Calu3 (cell line): ENCODE data around the gene TCF15. TPM values are rescaled to one million over a fixed set of nuclear protein-coding genes. Genes with fewer than 3 reads are reported as not detected.
"Not testable (repeated sequence)": the region's sequence is repeated elsewhere in the genome, so short reads cannot be mapped to it uniquely, and the experiment has no call there.

Experiments
- BruUV-seq: library from RNA; stranded (reverse); fragments of 400-500 nt; replicated peaks from 2 replicates; lab custom pipeline; 2021; lab: Mats Ljungman, UMichigan
- CTCF ChIA-PET: fragments of 300-600 bp; sonication (Branson Sonifier 250); formaldehyde crosslinking; loops from one replicate; lab custom pipeline; 2022; ENCODE audit warnings: antibody characterized with exemption; lab: Charles Lee
- DNase-seq: peaks from one replicate; pipeline ENCODE4 v3.0.0; 2022
- H3K27ac Mint-ChIP-seq: one replicate; pipeline ENCODE4 v1.8.0; 2022; ENCODE audit warnings: mixed read lengths; ENCODE audit not compliant: unreplicated experiment
- H3K27me3 Mint-ChIP-seq: one replicate; pipeline ENCODE4 v1.8.0; 2022; ENCODE audit warnings: mixed read lengths; ENCODE audit not compliant: unreplicated experiment
- H3K36me3 Mint-ChIP-seq: one replicate; pipeline ENCODE4 v1.8.0; 2022; ENCODE audit warnings: mild to moderate bottlenecking, moderate library complexity, mixed read lengths; ENCODE audit not compliant: insufficient read depth, unreplicated experiment
- H3K4me1 Mint-ChIP-seq: one replicate; pipeline ENCODE4 v1.8.0; 2022; ENCODE audit warnings: mild to moderate bottlenecking, low read depth, mixed read lengths; ENCODE audit not compliant: unreplicated experiment
- H3K4me3 Mint-ChIP-seq: one replicate; pipeline ENCODE4 v1.8.0; 2022; ENCODE audit warnings: mild to moderate bottlenecking, low read depth, moderate library complexity, mixed read lengths; ENCODE audit not compliant: unreplicated experiment
- H3K9me3 Mint-ChIP-seq: one replicate; pipeline ENCODE4 v1.8.0; 2022; ENCODE audit warnings: low read depth, mixed read lengths; ENCODE audit not compliant: unreplicated experiment
- intact Hi-C: fragments of 100-400 bp; cut with micrococcal nuclease; formaldehyde crosslinking; loops from one replicate; pipeline ENCODE4 v1.10.0; 2022; ENCODE audit not compliant: unreplicated experiment
- total RNA-seq: library from RNA; stranded (reverse); gene quantifications from 2 replicates; pipeline ENCODE4 v1.2.3, GENCODE V29; 2022
- TF ChIP-seq, protein P1 (sequence below): fragments of 200-600 bp; IDR thresholded peaks from one replicate; pipeline ENCODE4 v1.8.0; 2022; ENCODE audit warnings: antibody characterized with exemption; ENCODE audit not compliant: unreplicated experiment

The TCF15 gene
- total RNA-seq, 1 experiment from 2014 or later = not detected

DNA sequence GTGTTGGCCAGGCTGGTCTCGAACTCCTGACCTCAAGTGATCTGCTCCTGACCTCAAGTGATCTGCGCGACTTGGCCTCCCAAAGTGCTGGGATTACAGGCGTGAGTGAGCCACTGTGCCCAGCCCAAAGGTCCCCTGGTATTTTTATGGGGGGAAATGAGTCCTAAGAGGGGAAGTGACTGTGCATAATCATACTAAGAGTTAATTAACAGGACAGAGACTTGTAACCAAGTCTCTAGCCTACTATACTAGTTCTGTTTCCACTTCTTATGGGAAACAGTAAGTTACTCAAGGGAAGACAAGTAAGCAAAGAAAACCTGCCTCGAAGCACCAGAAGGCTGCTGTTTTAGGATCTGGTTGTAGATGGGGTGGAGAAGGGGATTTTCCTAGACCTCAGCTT, 27.9 kb downstream of the TCF15 start:
- TF ChIP-seq, protein P1, sequence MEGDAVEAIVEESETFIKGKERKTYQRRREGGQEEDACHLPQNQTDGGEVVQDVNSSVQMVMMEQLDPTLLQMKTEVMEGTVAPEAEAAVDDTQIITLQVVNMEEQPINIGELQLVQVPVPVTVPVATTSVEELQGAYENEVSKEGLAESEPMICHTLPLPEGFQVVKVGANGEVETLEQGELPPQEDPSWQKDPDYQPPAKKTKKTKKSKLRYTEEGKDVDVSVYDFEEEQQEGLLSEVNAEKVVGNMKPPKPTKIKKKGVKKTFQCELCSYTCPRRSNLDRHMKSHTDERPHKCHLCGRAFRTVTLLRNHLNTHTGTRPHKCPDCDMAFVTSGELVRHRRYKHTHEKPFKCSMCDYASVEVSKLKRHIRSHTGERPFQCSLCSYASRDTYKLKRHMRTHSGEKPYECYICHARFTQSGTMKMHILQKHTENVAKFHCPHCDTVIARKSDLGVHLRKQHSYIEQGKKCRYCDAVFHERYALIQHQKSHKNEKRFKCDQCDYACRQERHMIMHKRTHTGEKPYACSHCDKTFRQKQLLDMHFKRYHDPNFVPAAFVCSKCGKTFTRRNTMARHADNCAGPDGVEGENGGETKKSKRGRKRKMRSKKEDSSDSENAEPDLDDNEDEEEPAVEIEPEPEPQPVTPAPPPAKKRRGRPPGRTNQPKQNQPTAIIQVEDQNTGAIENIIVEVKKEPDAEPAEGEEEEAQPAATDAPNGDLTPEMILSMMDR = no peak
- no peak for DNase-seq
- Mint-ChIP-seq H3K9me3 (no peaks in the 10 kb centered on the region), H3K27ac (peak overlapping the region; percentile 55), H3K4me3 (no peak overlapping the region), H3K4me1 (no peaks in the 10 kb centered on the region), H3K36me3 (no peaks in the 10 kb centered on the region), H3K27me3 (no peaks in the 10 kb centered on the region)
- BruUV-seq = no TSS peak
- intact Hi-C loops = no loop called here
- CTCF ChIA-PET = no interaction called here

DNA sequence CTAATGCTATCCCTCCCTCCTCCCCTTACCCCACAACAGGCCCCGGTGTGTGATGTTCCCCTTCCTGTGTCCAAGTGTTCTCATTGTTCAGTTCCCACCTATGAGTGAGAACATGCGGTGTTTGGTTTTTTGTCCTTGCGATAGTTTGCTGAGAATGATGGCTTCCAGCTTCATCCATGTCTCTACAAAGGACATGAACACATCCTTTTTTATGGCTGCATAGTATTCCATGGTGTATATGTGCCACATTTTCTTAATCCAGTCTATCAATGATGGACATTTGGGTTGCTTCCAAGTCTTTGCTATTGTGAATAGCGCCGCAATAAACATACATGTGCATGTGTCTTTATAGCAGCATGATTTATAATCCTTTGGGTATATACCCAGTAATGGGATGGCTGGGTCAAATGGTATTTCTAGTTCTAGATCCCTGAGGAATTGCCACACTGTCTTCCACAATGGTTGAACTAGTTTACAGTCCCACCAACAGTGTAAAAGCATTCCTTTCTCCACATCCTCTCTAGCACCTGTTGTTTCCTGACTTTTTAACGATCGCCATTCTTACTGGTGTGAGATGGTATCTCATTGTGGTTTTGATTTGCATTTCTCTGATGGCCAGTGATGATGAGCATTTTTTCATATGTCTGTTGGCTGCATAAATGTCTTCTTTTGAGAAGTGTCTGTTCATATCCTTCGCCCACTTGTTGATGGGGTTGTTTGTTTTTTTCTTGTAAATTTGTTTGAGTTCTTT, 31.0 kb downstream of the TCF15 start:
- H3K27me3 Mint-ChIP-seq, H3K4me3 Mint-ChIP-seq, intact Hi-C loops, H3K4me1 Mint-ChIP-seq, H3K36me3 Mint-ChIP-seq, H3K9me3 Mint-ChIP-seq, DNase-seq, H3K27ac Mint-ChIP-seq, CTCF ChIA-PET, BruUV-seq: not testable (repeated sequence)

DNA sequence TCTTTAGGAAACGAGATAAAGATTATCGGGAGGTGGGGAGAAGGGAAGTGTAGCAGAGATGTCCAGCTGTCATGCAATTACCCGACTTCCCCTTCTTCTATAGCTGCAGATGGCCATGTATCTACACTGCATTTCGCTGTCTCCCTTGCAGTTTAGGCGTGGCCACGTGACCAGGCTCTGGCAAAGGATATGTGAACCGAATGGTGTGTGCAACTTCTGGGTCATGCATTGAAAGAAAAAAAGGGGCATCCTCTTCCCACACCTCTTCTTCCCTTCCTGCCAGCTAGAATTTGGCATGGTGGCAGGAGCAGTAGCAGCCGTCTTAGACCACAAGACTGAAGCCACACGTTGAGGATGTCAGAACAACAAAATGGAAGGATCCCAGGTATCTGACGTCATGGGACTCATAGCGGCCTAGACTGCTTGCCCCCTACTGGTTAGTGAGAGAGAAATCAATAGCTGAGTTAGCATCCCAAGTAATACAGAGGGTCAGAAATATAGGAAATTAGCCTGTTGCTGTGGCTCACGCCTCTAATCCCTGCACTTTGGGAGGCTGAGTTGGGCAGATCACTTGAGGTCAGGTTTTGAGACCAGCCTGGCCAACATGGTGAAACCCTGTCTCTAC, 32.8 kb downstream of the TCF15 start:
- Mint-ChIP-seq H3K36me3 (no peaks in the 10 kb centered on the region), H3K4me1 (peaks cover 12% of the 10 kb centered on the region), H3K9me3 (no peaks in the 10 kb centered on the region), H3K27ac (no peak overlapping the region), H3K4me3 (no peak overlapping the region), H3K27me3 (peaks cover 23% of the 10 kb centered on the region)
- intact Hi-C loops = no loop called here
- BruUV-seq = no TSS peak
- CTCF ChIA-PET = interaction anchor here (0.6 to 1.0 kb wide), 2 partner anchors 9 to 68 kb away, joined by 3 read pairs; no protein-coding TSS in a partner anchor
- TF ChIP-seq, protein P1 = peak; percentile 30
- DNase-seq = no peak

DNA sequence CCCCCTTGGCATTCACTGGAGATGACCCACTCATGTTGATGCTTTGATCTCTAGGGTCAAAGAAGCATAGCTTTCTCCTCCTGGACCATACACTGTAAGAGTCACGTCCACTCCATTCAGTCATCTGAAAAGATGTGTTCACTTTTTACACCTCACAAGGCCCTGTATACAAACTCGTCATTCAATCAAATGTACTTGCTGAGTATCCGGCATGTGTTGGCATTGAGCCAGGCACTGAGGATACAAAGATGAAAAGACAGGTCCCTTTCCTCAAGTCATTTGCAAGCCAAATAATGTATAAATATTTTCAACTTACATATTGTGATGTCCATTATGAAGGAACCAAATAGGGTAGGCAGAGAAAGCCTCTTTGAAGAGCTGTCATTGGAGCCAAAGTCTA, 34.0 kb downstream of the TCF15 start:
- intact Hi-C loops = no loop called here
- H3K9me3 Mint-ChIP-seq = no peaks in the 10 kb centered on the region
- CTCF ChIA-PET = no interaction called here
- H3K27me3 Mint-ChIP-seq = peaks cover 33% of the 10 kb centered on the region
- no TSS peak for BruUV-seq
- DNase-seq = no peak
- H3K27ac Mint-ChIP-seq = no peak overlapping the region
- TF ChIP-seq, protein P1 = no peak
- no peaks in the 10 kb centered on the region for H3K36me3 Mint-ChIP-seq
- H3K4me1 Mint-ChIP-seq = peaks cover 20% of the 10 kb centered on the region
- no peak overlapping the region for H3K4me3 Mint-ChIP-seq

DNA sequence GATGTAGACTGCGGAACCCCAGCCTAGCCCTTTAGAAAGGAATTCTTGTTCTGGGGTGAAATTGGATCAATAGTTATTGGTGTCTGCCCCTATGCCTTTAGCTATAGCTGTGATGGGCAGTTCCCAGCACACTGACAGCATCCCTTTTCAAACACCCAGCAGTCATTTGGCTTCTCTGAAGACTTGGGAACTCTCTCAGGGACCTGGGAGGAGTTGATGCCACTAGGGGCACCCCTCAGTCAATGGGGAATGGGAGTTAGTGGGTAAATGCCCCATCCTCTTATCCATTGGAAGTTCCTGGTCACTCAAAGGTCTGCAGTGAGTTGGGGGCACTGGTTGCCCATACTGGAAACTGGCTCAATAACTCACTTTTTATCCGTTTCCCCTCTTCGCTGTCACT, 34.9 kb downstream of the TCF15 start:
- H3K36me3 Mint-ChIP-seq = no peaks in the 10 kb centered on the region
- CTCF ChIA-PET = no interaction called here
- TF ChIP-seq, protein P1 = no peak
- no peak overlapping the region for H3K27ac Mint-ChIP-seq
- intact Hi-C loops = no loop called here
- peaks cover 33% of the 10 kb centered on the region for H3K27me3 Mint-ChIP-seq
- no peak for DNase-seq
- H3K4me3 Mint-ChIP-seq = no peak overlapping the region
- H3K9me3 Mint-ChIP-seq = no peaks in the 10 kb centered on the region
- H3K4me1 Mint-ChIP-seq = peaks cover 20% of the 10 kb centered on the region
- BruUV-seq = no TSS peak
